WTC11 (cell line): ENCODE results near the gene VDAC1.

Experiments used
- GTF2I ChIP-seq: fragments of 250-450 bp; sonication (Bioruptor Pico); conservative IDR thresholded peaks from 2 replicates; pipeline ENCODE4 v1.4.0; 2021; ENCODE audit warnings: mild to moderate bottlenecking
- RELA ChIP-seq: sonication (generic); formaldehyde crosslinking; IDR thresholded peaks from 2 replicates; pipeline ENCODE4 v1.8.1; 2022; ENCODE audit warnings: missing genetic modification reagents, mild to moderate bottlenecking, borderline replicate concordance
- ZNF396 ChIP-seq: fragments of 250-450 bp; sonication (Bioruptor Pico); IDR thresholded peaks from 2 replicates; pipeline ENCODE4 v1.8.0; 2021; ENCODE audit warnings: mild to moderate bottlenecking, moderate library complexity, borderline replicate concordance
- TF ChIP-seq, protein P1 (sequence below): sonication (generic); formaldehyde crosslinking; conservative IDR thresholded peaks from 2 replicates; pipeline ENCODE4 v1.8.1; 2022; ENCODE audit warnings: mild to moderate bottlenecking, missing genetic modification reagents
- TF ChIP-seq, protein P2 (sequence below): fragments of 200-600 bp; IDR thresholded peaks from 2 replicates; pipeline ENCODE4 v1.8.0; 2022; ENCODE audit warnings: antibody characterized with exemption
- TF ChIP-seq, protein P3 (sequence below): sonication (generic); formaldehyde crosslinking; IDR thresholded peaks from 2 replicates; pipeline ENCODE4 v1.8.0; 2022; ENCODE audit warnings: missing genetic modification reagents
- TF ChIP-seq, protein P4 (sequence below): sonication (generic); formaldehyde crosslinking; IDR thresholded peaks from 2 replicates; pipeline ENCODE4 v1.8.1; 2022; ENCODE audit warnings: mild to moderate bottlenecking, moderate library complexity, missing genetic modification reagents
- TF ChIP-seq, protein P5 (sequence below): sonication (generic); formaldehyde crosslinking; IDR thresholded peaks from 2 replicates; pipeline ENCODE4 v1.8.0; 2022; ENCODE audit warnings: mild to moderate bottlenecking, missing genetic modification reagents

DNA sequence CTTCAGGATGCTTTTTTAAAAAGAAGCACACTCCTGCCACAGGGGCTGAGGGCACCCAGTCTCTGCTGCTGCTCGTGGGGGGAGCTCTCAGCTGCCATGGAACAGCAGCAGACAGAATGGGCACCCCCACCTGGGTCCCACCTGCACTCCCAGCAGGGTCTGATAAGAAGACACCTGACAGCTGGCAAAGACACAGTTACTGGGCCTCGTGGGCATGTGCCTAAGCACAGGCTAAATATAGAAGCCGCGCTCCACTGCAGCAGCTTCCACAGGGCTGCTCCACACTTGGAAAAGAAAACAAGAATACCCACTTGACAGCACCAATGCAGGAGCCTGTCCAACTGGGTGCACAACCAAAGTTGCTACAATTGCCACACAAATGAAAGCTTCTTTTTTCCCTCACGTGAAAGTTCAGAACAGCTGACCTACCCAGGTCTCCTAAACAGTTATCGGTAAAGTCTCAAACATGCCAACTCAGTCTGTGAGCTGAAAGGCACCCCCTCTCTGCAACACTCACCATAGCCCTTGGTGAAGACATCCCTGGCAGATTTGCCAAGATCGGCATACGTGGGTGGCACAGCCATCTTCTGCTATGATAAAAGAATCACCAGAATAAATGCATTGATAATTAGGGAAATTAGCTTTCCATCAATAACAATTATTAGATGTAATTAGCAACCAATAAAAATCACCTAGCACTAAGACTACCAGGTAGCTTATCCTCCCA is 12.2 kb downstream of the VDAC1 start:
- TF ChIP-seq GTF2I (CRISPR knock-in tag), result no peak
- TF ChIP-seq, protein P1, sequence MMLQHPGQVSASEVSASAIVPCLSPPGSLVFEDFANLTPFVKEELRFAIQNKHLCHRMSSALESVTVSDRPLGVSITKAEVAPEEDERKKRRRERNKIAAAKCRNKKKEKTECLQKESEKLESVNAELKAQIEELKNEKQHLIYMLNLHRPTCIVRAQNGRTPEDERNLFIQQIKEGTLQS (CRISPR knock-in tag), result no peak
- TF ChIP-seq, protein P2, sequence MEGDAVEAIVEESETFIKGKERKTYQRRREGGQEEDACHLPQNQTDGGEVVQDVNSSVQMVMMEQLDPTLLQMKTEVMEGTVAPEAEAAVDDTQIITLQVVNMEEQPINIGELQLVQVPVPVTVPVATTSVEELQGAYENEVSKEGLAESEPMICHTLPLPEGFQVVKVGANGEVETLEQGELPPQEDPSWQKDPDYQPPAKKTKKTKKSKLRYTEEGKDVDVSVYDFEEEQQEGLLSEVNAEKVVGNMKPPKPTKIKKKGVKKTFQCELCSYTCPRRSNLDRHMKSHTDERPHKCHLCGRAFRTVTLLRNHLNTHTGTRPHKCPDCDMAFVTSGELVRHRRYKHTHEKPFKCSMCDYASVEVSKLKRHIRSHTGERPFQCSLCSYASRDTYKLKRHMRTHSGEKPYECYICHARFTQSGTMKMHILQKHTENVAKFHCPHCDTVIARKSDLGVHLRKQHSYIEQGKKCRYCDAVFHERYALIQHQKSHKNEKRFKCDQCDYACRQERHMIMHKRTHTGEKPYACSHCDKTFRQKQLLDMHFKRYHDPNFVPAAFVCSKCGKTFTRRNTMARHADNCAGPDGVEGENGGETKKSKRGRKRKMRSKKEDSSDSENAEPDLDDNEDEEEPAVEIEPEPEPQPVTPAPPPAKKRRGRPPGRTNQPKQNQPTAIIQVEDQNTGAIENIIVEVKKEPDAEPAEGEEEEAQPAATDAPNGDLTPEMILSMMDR, result no peak
- TF ChIP-seq, protein P3, sequence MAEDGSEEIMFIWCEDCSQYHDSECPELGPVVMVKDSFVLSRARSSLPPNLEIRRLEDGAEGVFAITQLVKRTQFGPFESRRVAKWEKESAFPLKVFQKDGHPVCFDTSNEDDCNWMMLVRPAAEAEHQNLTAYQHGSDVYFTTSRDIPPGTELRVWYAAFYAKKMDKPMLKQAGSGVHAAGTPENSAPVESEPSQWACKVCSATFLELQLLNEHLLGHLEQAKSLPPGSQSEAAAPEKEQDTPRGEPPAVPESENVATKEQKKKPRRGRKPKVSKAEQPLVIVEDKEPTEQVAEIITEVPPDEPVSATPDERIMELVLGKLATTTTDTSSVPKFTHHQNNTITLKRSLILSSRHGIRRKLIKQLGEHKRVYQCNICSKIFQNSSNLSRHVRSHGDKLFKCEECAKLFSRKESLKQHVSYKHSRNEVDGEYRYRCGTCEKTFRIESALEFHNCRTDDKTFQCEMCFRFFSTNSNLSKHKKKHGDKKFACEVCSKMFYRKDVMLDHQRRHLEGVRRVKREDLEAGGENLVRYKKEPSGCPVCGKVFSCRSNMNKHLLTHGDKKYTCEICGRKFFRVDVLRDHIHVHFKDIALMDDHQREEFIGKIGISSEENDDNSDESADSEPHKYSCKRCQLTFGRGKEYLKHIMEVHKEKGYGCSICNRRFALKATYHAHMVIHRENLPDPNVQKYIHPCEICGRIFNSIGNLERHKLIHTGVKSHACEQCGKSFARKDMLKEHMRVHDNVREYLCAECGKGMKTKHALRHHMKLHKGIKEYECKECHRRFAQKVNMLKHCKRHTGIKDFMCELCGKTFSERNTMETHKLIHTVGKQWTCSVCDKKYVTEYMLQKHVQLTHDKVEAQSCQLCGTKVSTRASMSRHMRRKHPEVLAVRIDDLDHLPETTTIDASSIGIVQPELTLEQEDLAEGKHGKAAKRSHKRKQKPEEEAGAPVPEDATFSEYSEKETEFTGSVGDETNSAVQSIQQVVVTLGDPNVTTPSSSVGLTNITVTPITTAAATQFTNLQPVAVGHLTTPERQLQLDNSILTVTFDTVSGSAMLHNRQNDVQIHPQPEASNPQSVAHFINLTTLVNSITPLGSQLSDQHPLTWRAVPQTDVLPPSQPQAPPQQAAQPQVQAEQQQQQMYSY, result no peak
- TF ChIP-seq RELA (CRISPR knock-in tag), result no peak
- TF ChIP-seq, protein P4, sequence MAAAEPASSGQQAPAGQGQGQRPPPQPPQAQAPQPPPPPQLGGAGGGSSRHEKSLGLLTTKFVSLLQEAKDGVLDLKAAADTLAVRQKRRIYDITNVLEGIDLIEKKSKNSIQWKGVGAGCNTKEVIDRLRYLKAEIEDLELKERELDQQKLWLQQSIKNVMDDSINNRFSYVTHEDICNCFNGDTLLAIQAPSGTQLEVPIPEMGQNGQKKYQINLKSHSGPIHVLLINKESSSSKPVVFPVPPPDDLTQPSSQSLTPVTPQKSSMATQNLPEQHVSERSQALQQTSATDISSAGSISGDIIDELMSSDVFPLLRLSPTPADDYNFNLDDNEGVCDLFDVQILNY (CRISPR knock-in tag), result no peak
- TF ChIP-seq, protein P5, sequence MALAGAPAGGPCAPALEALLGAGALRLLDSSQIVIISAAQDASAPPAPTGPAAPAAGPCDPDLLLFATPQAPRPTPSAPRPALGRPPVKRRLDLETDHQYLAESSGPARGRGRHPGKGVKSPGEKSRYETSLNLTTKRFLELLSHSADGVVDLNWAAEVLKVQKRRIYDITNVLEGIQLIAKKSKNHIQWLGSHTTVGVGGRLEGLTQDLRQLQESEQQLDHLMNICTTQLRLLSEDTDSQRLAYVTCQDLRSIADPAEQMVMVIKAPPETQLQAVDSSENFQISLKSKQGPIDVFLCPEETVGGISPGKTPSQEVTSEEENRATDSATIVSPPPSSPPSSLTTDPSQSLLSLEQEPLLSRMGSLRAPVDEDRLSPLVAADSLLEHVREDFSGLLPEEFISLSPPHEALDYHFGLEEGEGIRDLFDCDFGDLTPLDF, result no peak
- no peak for TF ChIP-seq ZNF396 (CRISPR knock-in tag)
